ENCODE data around the gene HERC3. TPM values are rescaled to one million over a fixed set of nuclear protein-coding genes. Genes with fewer than 3 reads are reported as not detected.

HERC3 gene
- total and polyA plus RNA-seq, 2 of the 13 experiments (the other 11 are each of a cell fraction or from before 2014, with no cell fraction given): 3.8 to 6.2 TPM

GRCh38 chr4:88616275-88617150 is 24.2 kb downstream of the HERC3 start (continued):
- TF ChIP-seq ZNF232 (CRISPR knock-in tag; IDR thresholded peaks at IDR 0.05; ENCODE audit: borderline replicate concordance): no peak
- no peak for TF ChIP-seq JARID2 (CRISPR knock-in tag; IDR thresholded peaks at IDR 0.05; ENCODE audit: insufficient replicate concordance)
- TF ChIP-seq THYN1 (CRISPR knock-in tag; IDR thresholded peaks at IDR 0.05; ENCODE audit: borderline replicate concordance, low read depth): no peak
- no peak for TF ChIP-seq ELF4 (CRISPR knock-in tag; IDR thresholded peaks at IDR 0.05; ENCODE audit: borderline replicate concordance)

- H3K9ac ChIP-seq (ENCODE audit: insufficient read depth, low read depth, low read length): no peak overlapping the region
- H3K4me1 ChIP-seq (ENCODE audit: insufficient read depth, low read length): no peaks in the 10 kb centered on the region
- ChIA-PET CTCF (ENCODE audit: low intra/inter-chr PET ratio, low total read pairs) (no interaction called here), POLR2A (no interaction called here)
- no peaks in the 10 kb centered on the region for H3K36me3 ChIP-seq (replicated peaks in 1 of 2; ENCODE audit: control insufficient read depth in 1 of 2, insufficient read depth in 2 of 2, low read length in 2 of 2)
- H3K4me3 ChIP-seq (replicated peaks in 1 of 3; ENCODE audit: insufficient read depth in 1 of 3, low read depth in 2 of 3, low read length in 3 of 3): no peak overlapping the region
- ATAC-seq (no peak), DNase-seq (ENCODE audit: low spot score) (no peak), FAIRE-seq (no peak)
- TF ChIP-seq GABPB1 (CRISPR knock-in tag; IDR thresholded peaks at IDR 0.05): no peak
- no peak overlapping the region for H3K27ac ChIP-seq (ENCODE audit: extremely low read length, insufficient read depth, low read length)
- no peaks in the 10 kb centered on the region for H3K27me3 ChIP-seq (ENCODE audit: control insufficient read depth in 1 of 2, insufficient read depth in 2 of 2, low read length in 2 of 2)
- in situ Hi-C loops (cut with HindIII; ENCODE audit: extremely low pct_ligation_motif_present, low pct_unique_long_range_greater_than_20kb): no loop called here
- H4K20me1 ChIP-seq (ENCODE audit: insufficient read depth, low read length): no peaks in the 10 kb centered on the region
- H3K4me2 ChIP-seq (ENCODE audit: low read depth, low read length): no peak overlapping the region
- H2AFZ ChIP-seq (ENCODE audit: low read length): no peak overlapping the region
- 95% methylated on average over 3 of the region's 3 CpGs for WGBS (ENCODE audit: low lambda C conversion rate)
- no TSS peak for BruUV-seq (replicated peaks)
- no peaks in the 10 kb centered on the region for H3K9me3 ChIP-seq (ENCODE audit: low read length)
- intact Hi-C loops (cut with micrococcal nuclease; ENCODE audit: unreplicated experiment): no loop called here
- H3K79me2 ChIP-seq (ENCODE audit: insufficient read depth, low read length): no peaks in the 10 kb centered on the region
Observed at GRCh38 chr4:88618782-88619485, 26.7 kb downstream of the HERC3 start.
